ENCODE measurements around the gene SLAIN1.
"Not testable (repeated sequence)": the region's sequence is repeated elsewhere in the genome, so short reads cannot be mapped to it uniquely, and the experiment has no call there.

The SLAIN1 gene

DNA sequence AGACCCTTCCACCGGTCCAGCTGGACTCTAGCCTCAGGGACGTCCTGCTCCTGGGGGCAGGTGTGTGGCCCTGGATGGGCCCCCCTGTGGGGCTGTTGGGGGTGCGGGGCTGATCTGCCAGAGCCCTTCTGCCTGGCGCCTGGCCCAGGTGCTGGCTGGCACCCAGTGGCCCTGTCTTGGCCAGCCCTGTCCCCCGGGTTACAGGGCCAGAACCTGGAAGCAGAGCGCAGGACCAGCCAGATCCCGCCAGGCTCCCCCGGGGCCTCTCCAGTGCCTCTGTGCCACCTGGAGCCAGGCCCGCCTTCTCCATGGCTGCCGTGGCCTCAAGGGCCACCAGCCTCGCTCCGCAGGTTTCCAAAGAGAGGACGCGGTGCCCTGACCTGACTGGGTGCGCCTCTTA, 34.7 kb upstream of the SLAIN1 start:
- not testable (repeated sequence) for H2BK120ac ChIP-seq (ENCODE audit: low read depth, low read length); H3K18ac ChIP-seq (ENCODE audit: low read length); H4K8ac ChIP-seq (ENCODE audit: low read depth, low read length); H3K4me2 ChIP-seq (ENCODE audit: low read length); H2BK15ac ChIP-seq (replicated peaks; ENCODE audit: low read depth); H3K27me3 ChIP-seq (ENCODE audit: insufficient read depth, low read length, poor library complexity); H3K79me1 ChIP-seq (ENCODE audit: low read length); H3K79me2 ChIP-seq (ENCODE audit: control insufficient read depth, insufficient read depth, low read length); H3K4me1 ChIP-seq (ENCODE audit: control insufficient read depth, low read depth, low read length); DNase-seq; H3K4me3 ChIP-seq (ENCODE audit: low read length); H3K56ac ChIP-seq (ENCODE audit: low read length); H4K5ac ChIP-seq (ENCODE audit: low read length); H2BK5ac ChIP-seq (ENCODE audit: low read length); H3K27ac ChIP-seq (ENCODE audit: low read depth, low read length); H3K23ac ChIP-seq (ENCODE audit: low read length); H2AK5ac ChIP-seq (ENCODE audit: low read length); H3K36me3 ChIP-seq (ENCODE audit: control insufficient read depth, insufficient read depth, low read length); H3K9ac ChIP-seq (ENCODE audit: low read length); H3K4ac ChIP-seq (ENCODE audit: low read depth, low read length)
- no CpG with 5 or more reads among the region's 15 CpGs for WGBS (ENCODE audit: extremely low coverage, insufficient coverage, low lambda C conversion rate)

DNA sequence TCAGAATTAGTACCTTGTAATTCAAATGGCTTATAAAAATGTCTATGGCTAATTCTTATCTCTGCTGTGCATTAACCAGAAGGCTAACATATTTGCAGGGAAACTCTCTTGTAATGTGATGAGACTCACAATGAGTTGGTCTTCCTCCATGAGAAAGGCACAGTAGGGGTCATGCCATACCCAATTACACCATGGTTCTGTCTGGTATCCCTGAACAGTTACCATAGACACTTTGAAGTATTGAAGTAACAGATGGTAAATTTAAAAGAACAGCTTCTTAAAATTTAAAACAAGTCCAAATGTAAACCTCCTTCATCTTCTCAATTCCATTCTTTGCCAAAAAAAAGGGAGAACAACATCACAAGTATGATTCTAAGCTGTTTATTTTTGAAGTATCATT, 22.6 kb upstream of the SLAIN1 start:
- DNase-seq, result no peak
- Histone ChIP-seq H3K27ac (ENCODE audit: low read depth, low read length) (no peak overlapping the region), H3K23ac (ENCODE audit: low read length) (no peak overlapping the region), H4K8ac (ENCODE audit: low read depth, low read length) (no peak overlapping the region), H3K4ac (ENCODE audit: low read depth, low read length) (no peak overlapping the region), H3K4me3 (ENCODE audit: low read length) (no peak overlapping the region), H2BK15ac (replicated peaks; ENCODE audit: low read depth) (no peak overlapping the region), H2AK5ac (ENCODE audit: low read length) (no peak overlapping the region), H3K79me1 (ENCODE audit: low read length) (no peaks in the 10 kb centered on the region), H3K4me1 (ENCODE audit: control insufficient read depth, low read depth, low read length) (no peaks in the 10 kb centered on the region), H3K4me2 (ENCODE audit: low read length) (no peak overlapping the region), H3K36me3 (ENCODE audit: control insufficient read depth, insufficient read depth, low read length) (no peaks in the 10 kb centered on the region), H3K79me2 (ENCODE audit: control insufficient read depth, insufficient read depth, low read length) (no peaks in the 10 kb centered on the region), H3K18ac (ENCODE audit: low read length) (no peak overlapping the region), H3K9ac (ENCODE audit: low read length) (no peak overlapping the region), H2BK5ac (ENCODE audit: low read length) (no peak overlapping the region), H3K27me3 (ENCODE audit: insufficient read depth, low read length, poor library complexity) (no peaks in the 10 kb centered on the region), H4K5ac (ENCODE audit: low read length) (no peak overlapping the region), H2BK120ac (ENCODE audit: low read depth, low read length) (no peak overlapping the region), H3K56ac (ENCODE audit: low read length) (no peak overlapping the region)

DNA sequence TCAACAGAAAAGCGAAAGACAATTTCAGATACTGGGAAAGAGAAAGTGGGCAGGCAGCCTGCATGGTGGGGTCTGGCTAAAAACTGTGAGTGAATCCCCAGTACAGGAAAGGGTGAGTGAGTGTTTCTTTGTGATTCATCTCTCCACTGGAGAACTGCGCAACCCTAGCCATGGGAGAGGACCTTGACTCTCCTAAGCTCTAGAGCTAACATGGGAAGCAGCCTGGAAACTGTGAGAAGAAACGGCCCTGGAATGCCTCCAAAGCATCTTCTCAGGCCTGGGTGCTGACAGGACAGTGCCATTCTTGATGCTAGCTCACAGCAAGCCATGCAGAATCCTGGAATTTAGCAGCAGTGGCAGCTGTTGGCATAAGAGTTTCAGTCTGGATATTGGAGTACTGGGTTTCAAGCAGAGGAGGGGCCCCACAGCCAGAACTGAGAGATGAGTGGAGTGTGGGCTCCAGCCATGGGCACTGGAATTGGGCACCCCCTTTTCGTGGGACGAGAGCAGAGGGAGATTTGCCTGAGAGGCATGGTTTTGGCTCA, 18.7 kb upstream of the SLAIN1 start:
- H3K27me3 ChIP-seq (ENCODE audit: insufficient read depth, low read length, poor library complexity), result no peaks in the 10 kb centered on the region
- no peaks in the 10 kb centered on the region for H3K4me1 ChIP-seq (ENCODE audit: control insufficient read depth, low read depth, low read length)
- no peak overlapping the region for H4K8ac ChIP-seq (ENCODE audit: low read depth, low read length)

DNA sequence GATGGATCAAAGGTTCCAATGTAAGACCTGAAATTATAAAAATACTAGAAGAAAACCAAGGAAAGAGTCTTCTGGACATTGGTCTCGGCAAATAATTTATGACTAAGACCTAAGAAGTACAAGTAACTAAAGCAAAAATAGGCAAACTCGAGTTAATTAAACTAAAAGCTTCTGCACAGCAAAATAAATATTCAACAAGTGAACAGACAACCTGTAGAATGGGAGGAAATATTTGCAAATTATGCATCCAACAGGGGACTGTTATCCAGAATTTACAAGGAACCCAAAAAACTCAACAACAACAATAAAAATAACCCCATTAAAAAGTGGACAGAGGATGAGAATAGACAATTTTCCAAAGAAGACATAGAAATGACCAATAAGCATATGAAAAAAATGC, 9.7 kb upstream of the SLAIN1 start:
- Histone ChIP-seq H3K27me3 (ENCODE audit: insufficient read depth, low read length, poor library complexity) (no peaks in the 10 kb centered on the region), H3K27ac (ENCODE audit: low read depth, low read length) (no peak overlapping the region), H2AK5ac (ENCODE audit: low read length) (no peak overlapping the region), H2BK120ac (ENCODE audit: low read depth, low read length) (no peak overlapping the region), H3K9ac (ENCODE audit: low read length) (no peak overlapping the region), H2BK15ac (replicated peaks; ENCODE audit: low read depth) (no peak overlapping the region), H4K5ac (ENCODE audit: low read length) (no peak overlapping the region), H3K56ac (ENCODE audit: low read length) (no peak overlapping the region), H3K4me3 (ENCODE audit: low read length) (no peak overlapping the region), H3K4me1 (ENCODE audit: control insufficient read depth, low read depth, low read length) (no peaks in the 10 kb centered on the region), H3K79me2 (ENCODE audit: control insufficient read depth, insufficient read depth, low read length) (no peaks in the 10 kb centered on the region), H3K4ac (ENCODE audit: low read depth, low read length) (no peak overlapping the region), H3K36me3 (ENCODE audit: control insufficient read depth, insufficient read depth, low read length) (no peaks in the 10 kb centered on the region), H3K4me2 (ENCODE audit: low read length) (no peak overlapping the region), H3K79me1 (ENCODE audit: low read length) (no peaks in the 10 kb centered on the region), H4K8ac (ENCODE audit: low read depth, low read length) (no peak overlapping the region), H3K23ac (ENCODE audit: low read length) (no peak overlapping the region), H2BK5ac (ENCODE audit: low read length) (no peak overlapping the region), H3K18ac (ENCODE audit: low read length) (no peak overlapping the region)
- no peak for DNase-seq
- WGBS (ENCODE audit: extremely low coverage, insufficient coverage, low lambda C conversion rate), result no CpG with 5 or more reads among the region's 2 CpGs

More for the DNA sequence above, 18.7 kb upstream of the SLAIN1 start:
- Histone ChIP-seq H3K9ac (ENCODE audit: low read length) (no peak overlapping the region), H2BK15ac (replicated peaks; ENCODE audit: low read depth) (no peak overlapping the region), H3K23ac (ENCODE audit: low read length) (no peak overlapping the region), H2BK5ac (ENCODE audit: low read length) (no peak overlapping the region), H3K4ac (ENCODE audit: low read depth, low read length) (no peak overlapping the region), H4K5ac (ENCODE audit: low read length) (no peak overlapping the region), H3K4me2 (ENCODE audit: low read length) (no peak overlapping the region), H3K79me2 (ENCODE audit: control insufficient read depth, insufficient read depth, low read length) (no peaks in the 10 kb centered on the region), H3K27ac (ENCODE audit: low read depth, low read length) (no peak overlapping the region), H3K4me3 (ENCODE audit: low read length) (no peak overlapping the region), H3K36me3 (ENCODE audit: control insufficient read depth, insufficient read depth, low read length) (no peaks in the 10 kb centered on the region), H2AK5ac (ENCODE audit: low read length) (no peak overlapping the region), H3K79me1 (ENCODE audit: low read length) (no peaks in the 10 kb centered on the region), H3K56ac (ENCODE audit: low read length) (no peak overlapping the region), H2BK120ac (ENCODE audit: low read depth, low read length) (no peak overlapping the region), H3K18ac (ENCODE audit: low read length) (no peak overlapping the region)
- DNase-seq, result no peak
- no CpG with 5 or more reads among the region's 5 CpGs for WGBS (ENCODE audit: extremely low coverage, insufficient coverage, low lambda C conversion rate)

DNA sequence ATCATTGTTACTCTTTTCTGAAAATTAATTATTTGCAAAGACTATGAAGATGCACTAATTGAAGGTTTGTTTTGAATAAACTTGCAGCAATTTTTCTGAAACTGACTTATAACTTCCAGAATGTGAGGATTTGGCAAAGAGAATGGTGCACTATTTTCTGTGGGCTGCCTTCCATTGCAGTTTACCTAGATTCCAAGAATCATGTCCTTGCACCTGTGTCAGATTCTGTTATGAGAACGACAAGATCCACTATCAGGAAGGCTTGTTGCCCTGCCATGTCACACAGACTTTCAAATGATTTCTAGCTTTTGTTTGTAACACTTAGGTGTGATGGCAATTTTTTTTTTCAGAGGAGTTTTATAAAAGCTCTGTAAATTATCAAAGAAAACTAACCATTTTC, 5.6 kb upstream of the SLAIN1 start:
- no peaks in the 10 kb centered on the region for H3K79me1 ChIP-seq (ENCODE audit: low read length)
- H3K23ac ChIP-seq (ENCODE audit: low read length), result no peak overlapping the region
- no peak overlapping the region for H3K9ac ChIP-seq (ENCODE audit: low read length)
- no peak overlapping the region for H2BK15ac ChIP-seq (replicated peaks; ENCODE audit: low read depth)
- DNase-seq, result no peak
- no peak overlapping the region for H2BK120ac ChIP-seq (ENCODE audit: low read depth, low read length)
- no peaks in the 10 kb centered on the region for H3K4me1 ChIP-seq (ENCODE audit: control insufficient read depth, low read depth, low read length)
- no peaks in the 10 kb centered on the region for H3K27me3 ChIP-seq (ENCODE audit: insufficient read depth, low read length, poor library complexity)
- H3K79me2 ChIP-seq (ENCODE audit: control insufficient read depth, insufficient read depth, low read length), result no peaks in the 10 kb centered on the region
- no peak overlapping the region for H2AK5ac ChIP-seq (ENCODE audit: low read length)
- H3K4me2 ChIP-seq (ENCODE audit: low read length), result no peak overlapping the region
- no peak overlapping the region for H3K27ac ChIP-seq (ENCODE audit: low read depth, low read length)
- H4K5ac ChIP-seq (ENCODE audit: low read length), result no peak overlapping the region
- no peak overlapping the region for H4K8ac ChIP-seq (ENCODE audit: low read depth, low read length)
- no peak overlapping the region for H3K4ac ChIP-seq (ENCODE audit: low read depth, low read length)
- no peaks in the 10 kb centered on the region for H3K36me3 ChIP-seq (ENCODE audit: control insufficient read depth, insufficient read depth, low read length)
- WGBS (ENCODE audit: extremely low coverage, insufficient coverage, low lambda C conversion rate), result no CpG with 5 or more reads among the region's 1 CpG
- H2BK5ac ChIP-seq (ENCODE audit: low read length), result no peak overlapping the region
- H3K18ac ChIP-seq (ENCODE audit: low read length), result no peak overlapping the region
- H3K56ac ChIP-seq (ENCODE audit: low read length), result no peak overlapping the region
- no peak overlapping the region for H3K4me3 ChIP-seq (ENCODE audit: low read length)

DNA sequence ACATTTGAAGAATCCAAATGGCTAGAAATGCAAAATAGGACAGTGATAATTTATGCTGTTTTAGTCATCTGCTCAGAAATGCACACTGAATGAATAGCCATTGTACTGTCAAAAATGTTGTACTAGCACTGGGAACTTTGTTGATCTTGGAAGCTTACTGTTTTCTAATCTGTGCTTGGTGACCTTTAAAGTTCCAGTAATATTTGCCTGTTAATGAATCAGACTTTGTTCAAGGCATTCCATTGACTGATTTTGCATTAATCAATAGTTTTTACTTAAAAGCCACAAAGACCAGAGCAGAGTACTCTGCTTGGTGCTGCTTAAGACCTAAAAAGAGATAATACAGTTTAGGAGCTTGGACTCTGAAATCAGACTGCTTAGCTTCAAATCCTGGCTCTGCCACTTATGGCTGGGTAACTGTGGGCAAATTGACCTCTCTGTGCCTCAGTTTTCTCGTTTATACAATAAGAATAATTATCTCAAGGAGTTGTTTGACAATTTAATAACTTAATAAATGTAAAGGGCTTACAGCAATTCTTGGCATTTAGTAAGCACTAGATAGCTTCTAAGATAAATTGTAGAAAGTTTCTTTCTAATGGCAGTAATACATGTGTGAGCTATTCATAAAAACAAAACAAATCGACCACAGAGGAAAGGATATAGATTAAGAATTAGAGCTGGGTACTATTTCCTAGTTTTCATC, 4.6 kb upstream of the SLAIN1 start:
- Histone ChIP-seq H2AK5ac (ENCODE audit: low read length) (no peak overlapping the region), H4K5ac (ENCODE audit: low read length) (no peak overlapping the region), H3K27me3 (ENCODE audit: insufficient read depth, low read length, poor library complexity) (no peaks in the 10 kb centered on the region), H4K8ac (ENCODE audit: low read depth, low read length) (no peak overlapping the region), H3K4me1 (ENCODE audit: control insufficient read depth, low read depth, low read length) (no peaks in the 10 kb centered on the region), H3K4ac (ENCODE audit: low read depth, low read length) (no peak overlapping the region), H3K79me1 (ENCODE audit: low read length) (no peaks in the 10 kb centered on the region), H3K36me3 (ENCODE audit: control insufficient read depth, insufficient read depth, low read length) (no peaks in the 10 kb centered on the region), H2BK5ac (ENCODE audit: low read length) (no peak overlapping the region), H3K9ac (ENCODE audit: low read length) (no peak overlapping the region), H3K23ac (ENCODE audit: low read length) (no peak overlapping the region), H3K4me2 (ENCODE audit: low read length) (no peak overlapping the region), H3K18ac (ENCODE audit: low read length) (no peak overlapping the region), H3K79me2 (ENCODE audit: control insufficient read depth, insufficient read depth, low read length) (no peaks in the 10 kb centered on the region), H3K27ac (ENCODE audit: low read depth, low read length) (no peak overlapping the region), H2BK15ac (replicated peaks; ENCODE audit: low read depth) (no peak overlapping the region), H3K4me3 (ENCODE audit: low read length) (no peak overlapping the region), H2BK120ac (ENCODE audit: low read depth, low read length) (no peak overlapping the region), H3K56ac (ENCODE audit: low read length) (no peak overlapping the region)
- no CpG with 5 or more reads among the region's 2 CpGs for WGBS (ENCODE audit: extremely low coverage, insufficient coverage, low lambda C conversion rate)
- DNase-seq, result no peak

All from mesendoderm (in vitro differentiated cells).